Body of pancreas (tissue), 4 donors: ENCODE results near the gene MAGOHB.

Source experiments
- CTCF ChIP-seq, 7 experiments: fragments of 450-650 bp in 4 of 7; fragments of 200-600 bp in 3 of 7; sonication (generic) in 3 of 7; IDR thresholded peaks; one replicate each; pipeline ENCODE4 v1.5.1; 2016 to 2019; ENCODE audit warnings: antibody characterized with exemption in 7 of 7
- POLR2A ChIP-seq, 3 donors: fragments of 450-650 bp; IDR thresholded peaks; one replicate each; pipeline ENCODE4 v1.6.1; 2016; ENCODE audit warnings: antibody characterized with exemption in 3 of 3, mild to moderate bottlenecking in 2 of 3

- no peak for TF ChIP-seq CTCF (IDR thresholded peaks at IDR 0.05)
- no peak for TF ChIP-seq POLR2A (IDR thresholded peaks at IDR 0.05)
Observed at GRCh38 chr12:10612984-10613348, 443 bp downstream of the MAGOHB start.
